Panc1 (cell line): ENCODE data around the gene TMEM117. TPM values are rescaled to one million over a fixed set of nuclear protein-coding genes. Genes with fewer than 3 reads are reported as not detected.
A peak's percentile ranks its signal among the peaks of the same experiment; 100 is the strongest.

Source experiments
- ATAC-seq: fragments of 200-7000 bp; cut with Tn5 transposase; 2 replicates; pipeline ENCODE4 v1.9.1; 2020; ENCODE audit warnings: mild to moderate bottlenecking, moderate library complexity
- BruUV-seq: library from RNA; stranded (reverse); fragments of 400-500 nt; replicated peaks from 2 replicates; lab custom pipeline; 2021; lab: Mats Ljungman, UMichigan
- CTCF ChIA-PET: fragments of 300-600 bp; sonication (Branson Sonifier 250); formaldehyde crosslinking; loops from one replicate; lab custom pipeline; 2022; ENCODE audit warnings: antibody characterized with exemption; lab: Charles Lee
- POLR2A ChIA-PET: fragments of 300-600 bp; sonication (Branson Sonifier 250); formaldehyde crosslinking; loops from one replicate; lab custom pipeline; 2022; ENCODE audit warnings: antibody characterized with exemption; lab: Charles Lee
- DNase-seq: peaks from one replicate; pipeline ENCODE4 v3.0.0-alpha.2; 2010; ENCODE audit warnings: low read depth, low spot score
- H3K27ac ChIP-seq: 2 replicates; pipeline ENCODE4 v1.5.1; 2011; ENCODE audit warnings: mild to moderate bottlenecking, low read length, inconsistent platforms
- H3K27me3 ChIP-seq: fragments of 200-500 bp; sonication (Bioruptor generic); 2 replicates; pipeline ENCODE4 v1.6.0; 2014; ENCODE audit warnings: low read length, inconsistent platforms; ENCODE audit not compliant: control insufficient read depth, insufficient read depth
- H3K36me3 ChIP-seq: fragments of 200-500 bp; sonication (Bioruptor generic); 2 replicates; pipeline ENCODE4 v1.5.1; 2014; ENCODE audit warnings: inconsistent platforms, mild to moderate bottlenecking, low read length, moderate library complexity; ENCODE audit not compliant: control insufficient read depth, insufficient read depth
- H3K4me1 ChIP-seq: 2 replicates; pipeline ENCODE4 v1.5.1; 2011; ENCODE audit warnings: inconsistent platforms, mild to moderate bottlenecking, low read length, moderate library complexity; ENCODE audit not compliant: control insufficient read depth, insufficient read depth
- H3K4me3 ChIP-seq, 2 experiments: 2 replicates each; pipeline ENCODE4 v1.5.1; 2011 to 2012; ENCODE audit warnings: low read depth in 2 of 2, low read length in 2 of 2, mild to moderate bottlenecking in 2 of 2, inconsistent platforms in 1 of 2, moderate library complexity in 1 of 2
- H3K9me3 ChIP-seq: fragments of 200-500 bp; sonication (Bioruptor generic); 2 replicates; pipeline ENCODE4 v1.5.1; 2014; ENCODE audit warnings: low read depth, mild to moderate bottlenecking, inconsistent platforms, low read length, moderate library complexity; ENCODE audit not compliant: control insufficient read depth, insufficient read depth
- POLR2AphosphoS5 ChIP-seq: IDR thresholded peaks from 2 replicates; pipeline ENCODE4 v1.6.1; 2012; ENCODE audit warnings: mild to moderate bottlenecking, low read depth, low read length, moderate library complexity
- TCF7L2 ChIP-seq: IDR thresholded peaks from 2 replicates; pipeline ENCODE4 v1.6.1; 2011; ENCODE audit warnings: mild to moderate bottlenecking, low read depth, low read length, inconsistent platforms
- in situ Hi-C: cut with HindIII; loops from 2 replicates; pipeline ENCODE4 v1.10.0; 2016; ENCODE audit warnings: low sequenced_read_pairs, low pct_unique_long_range_greater_than_20kb
- intact Hi-C: fragments of 100-400 bp; cut with micrococcal nuclease; formaldehyde crosslinking; loops from one replicate; pipeline ENCODE4 v1.10.0; 2022; ENCODE audit not compliant: unreplicated experiment
- total RNA-seq: library from RNA; stranded (reverse); gene quantifications from one replicate; pipeline ENCODE4 v1.2.1, GENCODE V29; 2021; ENCODE audit not compliant: unreplicated experiment
- TF ChIP-seq, protein P1 (sequence below), 2 experiments: IDR thresholded peaks; 2 replicates each; pipeline ENCODE4 v1.6.1; 2011 to 2012; ENCODE audit warnings: low read depth in 2 of 2, control low read depth in 1 of 2, low read length in 1 of 2, mild to moderate bottlenecking in 1 of 2, moderate library complexity in 1 of 2; ENCODE audit not compliant: insufficient read depth in 1 of 2
- TF ChIP-seq, protein P2 (sequence below): fragments of 450-650 bp; IDR thresholded peaks from 2 replicates; pipeline ENCODE4 v1.5.1; 2017; ENCODE audit warnings: mild to moderate bottlenecking

The TMEM117 gene
- total RNA-seq, 1 experiment from 2014 or later: 5.5 TPM

DNA sequence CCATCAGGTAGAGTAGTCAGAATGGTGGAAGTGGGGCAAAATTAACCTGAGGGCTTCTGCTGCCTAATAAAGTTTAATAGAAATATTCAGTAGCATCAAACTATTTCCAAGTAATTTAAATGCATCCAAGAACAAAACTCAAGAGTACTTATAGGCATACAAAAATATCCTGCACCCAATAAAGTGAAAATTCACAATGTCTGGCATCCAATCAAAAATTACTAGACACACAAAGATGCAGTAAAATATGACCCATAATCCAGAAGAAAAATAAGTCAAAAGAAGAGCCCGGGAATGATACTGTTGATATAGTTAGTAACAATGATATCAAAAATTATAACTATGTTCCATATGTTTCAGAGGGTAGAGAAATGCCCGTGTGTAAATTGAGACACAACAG lies 95.3 kb downstream of the TMEM117 start:
- no peaks in the 10 kb centered on the region for H3K9me3 ChIP-seq
- H3K4me3 ChIP-seq: no peak overlapping the region
- intact Hi-C loops (no loop called here), in situ Hi-C loops (no loop called here)
- no peak for ATAC-seq
- H3K4me1 ChIP-seq: no peaks in the 10 kb centered on the region
- H3K27me3 ChIP-seq: no peaks in the 10 kb centered on the region
- no TSS peak for BruUV-seq
- no peak for TF ChIP-seq POLR2AphosphoS5
- no peaks in the 10 kb centered on the region for H3K36me3 ChIP-seq
- ChIA-PET POLR2A (no interaction called here), CTCF (no interaction called here)
- H3K27ac ChIP-seq: no peak overlapping the region
- no peak for DNase-seq

DNA sequence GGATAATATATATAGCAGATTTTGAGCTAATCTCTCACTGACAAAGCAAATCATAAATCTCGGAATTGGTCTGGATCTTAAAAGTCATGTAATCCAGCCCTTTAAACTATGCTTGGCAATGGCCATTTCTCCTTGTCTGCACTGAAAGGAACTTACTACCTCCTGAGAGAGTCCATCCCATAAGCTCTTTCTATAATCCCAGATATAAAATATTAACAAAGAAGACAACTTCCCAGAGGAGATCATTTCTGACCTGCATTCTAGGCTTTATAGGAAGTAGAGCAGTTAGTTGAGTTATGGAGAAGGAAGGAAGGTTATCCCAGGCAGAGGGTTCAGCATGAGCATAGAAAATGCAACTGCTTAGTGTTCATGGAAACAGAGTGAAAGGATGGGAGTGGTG lies 99.7 kb downstream of the TMEM117 start:
- no peaks in the 10 kb centered on the region for H3K9me3 ChIP-seq
- no peak for ATAC-seq
- ChIA-PET POLR2A (interaction anchor here (0.6 kb wide), 1 partner anchor 489 kb away, joined by 3 read pairs; no protein-coding TSS in a partner anchor), CTCF (no interaction called here)
- in situ Hi-C loops (no loop called here), intact Hi-C loops (no loop called here)
- DNase-seq: no peak
- TF ChIP-seq, protein P1, sequence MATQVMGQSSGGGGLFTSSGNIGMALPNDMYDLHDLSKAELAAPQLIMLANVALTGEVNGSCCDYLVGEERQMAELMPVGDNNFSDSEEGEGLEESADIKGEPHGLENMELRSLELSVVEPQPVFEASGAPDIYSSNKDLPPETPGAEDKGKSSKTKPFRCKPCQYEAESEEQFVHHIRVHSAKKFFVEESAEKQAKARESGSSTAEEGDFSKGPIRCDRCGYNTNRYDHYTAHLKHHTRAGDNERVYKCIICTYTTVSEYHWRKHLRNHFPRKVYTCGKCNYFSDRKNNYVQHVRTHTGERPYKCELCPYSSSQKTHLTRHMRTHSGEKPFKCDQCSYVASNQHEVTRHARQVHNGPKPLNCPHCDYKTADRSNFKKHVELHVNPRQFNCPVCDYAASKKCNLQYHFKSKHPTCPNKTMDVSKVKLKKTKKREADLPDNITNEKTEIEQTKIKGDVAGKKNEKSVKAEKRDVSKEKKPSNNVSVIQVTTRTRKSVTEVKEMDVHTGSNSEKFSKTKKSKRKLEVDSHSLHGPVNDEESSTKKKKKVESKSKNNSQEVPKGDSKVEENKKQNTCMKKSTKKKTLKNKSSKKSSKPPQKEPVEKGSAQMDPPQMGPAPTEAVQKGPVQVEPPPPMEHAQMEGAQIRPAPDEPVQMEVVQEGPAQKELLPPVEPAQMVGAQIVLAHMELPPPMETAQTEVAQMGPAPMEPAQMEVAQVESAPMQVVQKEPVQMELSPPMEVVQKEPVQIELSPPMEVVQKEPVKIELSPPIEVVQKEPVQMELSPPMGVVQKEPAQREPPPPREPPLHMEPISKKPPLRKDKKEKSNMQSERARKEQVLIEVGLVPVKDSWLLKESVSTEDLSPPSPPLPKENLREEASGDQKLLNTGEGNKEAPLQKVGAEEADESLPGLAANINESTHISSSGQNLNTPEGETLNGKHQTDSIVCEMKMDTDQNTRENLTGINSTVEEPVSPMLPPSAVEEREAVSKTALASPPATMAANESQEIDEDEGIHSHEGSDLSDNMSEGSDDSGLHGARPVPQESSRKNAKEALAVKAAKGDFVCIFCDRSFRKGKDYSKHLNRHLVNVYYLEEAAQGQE (IDR thresholded peaks at IDR 0.05; ENCODE audit: insufficient read depth in 1 of 2, low read depth in 2 of 2, low read length in 1 of 2): no peak
- TF ChIP-seq POLR2AphosphoS5: no peak
- H3K4me3 ChIP-seq: no peak overlapping the region
- no peak overlapping the region for H3K27ac ChIP-seq
- no TSS peak for BruUV-seq
- no peaks in the 10 kb centered on the region for H3K4me1 ChIP-seq
- H3K36me3 ChIP-seq: no peaks in the 10 kb centered on the region
- no peaks in the 10 kb centered on the region for H3K27me3 ChIP-seq

DNA sequence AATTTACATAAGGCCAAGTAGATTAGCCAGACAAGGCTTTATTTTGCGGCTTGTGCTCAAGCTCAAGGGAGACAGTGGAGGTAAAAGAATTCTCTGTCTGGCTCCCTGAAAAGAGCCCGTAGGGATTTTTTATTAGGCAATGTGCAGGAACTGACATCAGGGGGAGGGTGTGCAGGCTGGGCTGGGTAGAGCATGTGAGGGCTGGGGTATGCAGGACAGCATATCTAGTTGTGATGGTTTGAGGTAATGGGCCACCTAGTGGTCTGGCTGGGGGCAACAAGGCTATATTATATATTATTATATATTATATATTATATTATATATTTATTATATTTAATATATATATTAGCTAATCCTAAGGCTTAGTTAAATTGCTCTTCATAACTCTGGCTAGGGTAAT lies 102.1 kb downstream of the TMEM117 start:
- no peak overlapping the region for H3K27ac ChIP-seq
- ATAC-seq (no peak), DNase-seq (no peak)
- in situ Hi-C loops (no loop called here), intact Hi-C loops (no loop called here)
- H3K4me1 ChIP-seq: no peaks in the 10 kb centered on the region
- no peak overlapping the region for H3K4me3 ChIP-seq
- TF ChIP-seq, protein P2, sequence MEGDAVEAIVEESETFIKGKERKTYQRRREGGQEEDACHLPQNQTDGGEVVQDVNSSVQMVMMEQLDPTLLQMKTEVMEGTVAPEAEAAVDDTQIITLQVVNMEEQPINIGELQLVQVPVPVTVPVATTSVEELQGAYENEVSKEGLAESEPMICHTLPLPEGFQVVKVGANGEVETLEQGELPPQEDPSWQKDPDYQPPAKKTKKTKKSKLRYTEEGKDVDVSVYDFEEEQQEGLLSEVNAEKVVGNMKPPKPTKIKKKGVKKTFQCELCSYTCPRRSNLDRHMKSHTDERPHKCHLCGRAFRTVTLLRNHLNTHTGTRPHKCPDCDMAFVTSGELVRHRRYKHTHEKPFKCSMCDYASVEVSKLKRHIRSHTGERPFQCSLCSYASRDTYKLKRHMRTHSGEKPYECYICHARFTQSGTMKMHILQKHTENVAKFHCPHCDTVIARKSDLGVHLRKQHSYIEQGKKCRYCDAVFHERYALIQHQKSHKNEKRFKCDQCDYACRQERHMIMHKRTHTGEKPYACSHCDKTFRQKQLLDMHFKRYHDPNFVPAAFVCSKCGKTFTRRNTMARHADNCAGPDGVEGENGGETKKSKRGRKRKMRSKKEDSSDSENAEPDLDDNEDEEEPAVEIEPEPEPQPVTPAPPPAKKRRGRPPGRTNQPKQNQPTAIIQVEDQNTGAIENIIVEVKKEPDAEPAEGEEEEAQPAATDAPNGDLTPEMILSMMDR: peak; percentile 41
- no peak for TF ChIP-seq TCF7L2
- H3K9me3 ChIP-seq: no peaks in the 10 kb centered on the region
- BruUV-seq: no TSS peak
- H3K36me3 ChIP-seq: no peaks in the 10 kb centered on the region
- H3K27me3 ChIP-seq: no peaks in the 10 kb centered on the region
- CTCF ChIA-PET: interaction anchor here (0.6 kb wide), 1 partner anchor 161 kb away, joined by 3 read pairs; no protein-coding TSS in a partner anchor
- POLR2A ChIA-PET: interaction anchor here (0.7 kb wide), 1 partner anchor 15 kb away, joined by 3 read pairs; no protein-coding TSS in a partner anchor
